ENCODE results near the gene BRIX1. TPM values are rescaled to one million over a fixed set of nuclear protein-coding genes. Genes with fewer than 3 reads are reported as not detected.

The BRIX1 gene
- total and polyA plus RNA-seq, 9 of the 15 experiments (the other 6 are each of a cell fraction or from before 2014, with no cell fraction given): 115 to 193 (median 159) TPM

GRCh38 chr5:34915139-34915855 lies at the start of gene BRIX1, which contains the start of gene RAD1 (continued):
- TF ChIP-seq JUN (IDR thresholded peaks at IDR 0.05; ENCODE audit: borderline replicate concordance, low read depth, low read length): peak; percentile 56; the same call in 1 of the 2 replicates
- TF ChIP-seq JUN (CRISPR knock-in tag; IDR thresholded peaks at IDR 0.05; ENCODE audit: borderline replicate concordance): no peak
- peak; percentile 50 for TF ChIP-seq PRDM10 (IDR thresholded peaks at IDR 0.05; ENCODE audit: partially characterized antibody)
- peak; percentile 95 for TF ChIP-seq KAT7 (CRISPR knock-in tag; IDR thresholded peaks at IDR 0.05; ENCODE audit: borderline replicate concordance)
- no peak for TF ChIP-seq ZBTB12 (CRISPR knock-in tag; IDR thresholded peaks at IDR 0.05)
- peak; percentile 88 for TF ChIP-seq CREM (IDR thresholded peaks at IDR 0.05; ENCODE audit: low read depth)
- peak; percentile 98 for TF ChIP-seq THAP12 (CRISPR knock-in tag; IDR thresholded peaks at IDR 0.05)
- peak; percentile 94 to 98 (median 97) for TF ChIP-seq YY1 (IDR thresholded peaks at IDR 0.05; ENCODE audit: borderline replicate concordance in 1 of 3, control insufficient read depth in 1 of 3, extremely low read depth in 1 of 3, insufficient read depth in 3 of 3, insufficient read length in 1 of 3, insufficient replicate concordance in 2 of 3, low read depth in 1 of 3, low read length in 2 of 3)
- TF ChIP-seq ZNF444 (CRISPR knock-in tag; IDR thresholded peaks at IDR 0.05): no peak
- TF ChIP-seq ZNF609 (CRISPR knock-in tag; IDR thresholded peaks at IDR 0.05; ENCODE audit: borderline replicate concordance): 0 out of 2 replicates have a peak, but pooled peaks have one; percentile 70
- no peak for TF ChIP-seq XRCC4 (IDR thresholded peaks at IDR 0.05; ENCODE audit: extremely low read depth, insufficient read depth, insufficient read length)
- TF ChIP-seq POLR2H (tag; IDR thresholded peaks at IDR 0.05; ENCODE audit: low read depth): peak; percentile 80
- TF ChIP-seq TGIF2 (CRISPR knock-in tag; IDR thresholded peaks at IDR 0.05): no peak

Measured in K562 (cell line).